Activated gamma-delta T cell (primary cell): ENCODE measurements around the gene SHISA9.

Source experiments
- DNase-seq: peaks from one replicate; lab custom pipeline; 2025; lab: John Stamatoyannopoulos, UW

The SHISA9 gene

DNA sequence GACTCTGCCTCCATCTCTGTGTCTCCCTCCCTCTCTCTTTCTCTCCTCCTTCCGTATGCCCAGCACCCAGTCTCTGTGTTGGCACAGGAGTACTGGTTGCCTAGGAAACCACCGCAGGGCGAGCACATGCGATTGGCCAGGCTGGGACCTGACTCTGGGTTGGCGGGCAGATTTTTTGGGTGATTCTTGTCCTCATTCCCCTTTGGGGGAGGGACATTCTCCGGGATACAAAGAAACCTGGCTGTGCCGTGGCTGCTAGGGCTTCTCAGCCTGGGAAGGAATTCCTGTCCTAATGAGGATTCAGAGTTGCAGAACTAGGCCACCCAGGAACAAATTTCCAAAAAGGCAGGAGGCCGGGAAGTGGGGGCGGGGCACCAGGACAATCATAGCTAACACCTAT lies 168.9 kb downstream of the SHISA9 start:
- no peak for DNase-seq

DNA sequence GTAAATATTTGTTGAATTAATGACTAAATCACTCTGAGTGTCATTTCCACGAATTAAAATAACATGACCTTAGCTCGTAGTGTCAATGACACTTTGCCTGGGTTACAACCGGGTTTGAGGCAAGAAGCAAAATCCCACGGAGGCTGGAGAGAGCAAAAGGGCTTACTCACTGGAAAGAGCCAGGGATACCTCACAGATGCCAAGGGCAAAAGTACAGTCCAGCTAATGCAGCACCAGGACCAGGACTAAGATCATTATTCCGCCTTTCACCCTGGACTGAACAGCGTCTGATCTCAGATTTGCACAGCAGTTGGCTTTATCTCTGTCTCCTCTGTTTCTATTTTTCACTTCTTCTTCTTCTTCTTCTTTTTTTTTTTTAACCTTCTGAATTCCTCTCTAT lies 175.5 kb downstream of the SHISA9 start:
- DNase-seq: no peak

DNA sequence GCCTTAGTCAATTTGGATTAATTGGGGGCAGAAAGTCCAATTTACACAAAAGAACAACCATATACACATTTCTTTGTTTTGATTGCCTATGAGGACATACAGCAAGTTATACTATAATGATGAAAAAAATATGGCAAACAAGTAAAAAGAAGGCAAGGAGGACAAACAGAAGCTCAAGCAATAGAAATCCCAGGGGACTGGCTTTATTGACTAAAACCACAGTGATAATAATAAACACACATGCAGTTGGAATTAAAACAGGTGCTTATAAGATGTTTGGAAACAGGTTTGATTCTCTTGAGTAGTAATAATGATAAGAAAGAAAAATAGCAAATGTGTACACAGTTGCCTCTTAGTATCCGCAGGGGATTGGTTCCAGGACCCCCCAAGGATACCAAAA lies 176.4 kb downstream of the SHISA9 start:
- no peak for DNase-seq

DNA sequence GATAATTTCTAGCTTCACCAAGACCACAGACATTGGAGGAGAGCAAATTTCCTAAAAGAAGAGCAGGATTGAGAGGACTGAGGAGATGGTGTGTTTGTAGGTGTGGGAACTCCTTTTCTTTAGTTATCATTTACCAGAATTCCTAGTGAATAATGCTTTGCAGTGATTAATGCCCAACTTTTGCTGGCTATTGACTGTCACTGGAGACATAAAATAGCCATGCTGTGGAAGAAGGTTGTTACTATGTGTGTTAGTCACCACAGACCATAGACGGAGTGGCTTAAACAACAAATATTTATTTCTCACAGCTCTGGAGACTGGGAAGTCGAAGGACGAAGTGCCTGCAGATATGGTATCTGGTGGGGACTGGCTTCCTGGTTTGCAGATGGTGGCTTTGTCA lies 179.1 kb downstream of the SHISA9 start:
- DNase-seq: no peak

DNA sequence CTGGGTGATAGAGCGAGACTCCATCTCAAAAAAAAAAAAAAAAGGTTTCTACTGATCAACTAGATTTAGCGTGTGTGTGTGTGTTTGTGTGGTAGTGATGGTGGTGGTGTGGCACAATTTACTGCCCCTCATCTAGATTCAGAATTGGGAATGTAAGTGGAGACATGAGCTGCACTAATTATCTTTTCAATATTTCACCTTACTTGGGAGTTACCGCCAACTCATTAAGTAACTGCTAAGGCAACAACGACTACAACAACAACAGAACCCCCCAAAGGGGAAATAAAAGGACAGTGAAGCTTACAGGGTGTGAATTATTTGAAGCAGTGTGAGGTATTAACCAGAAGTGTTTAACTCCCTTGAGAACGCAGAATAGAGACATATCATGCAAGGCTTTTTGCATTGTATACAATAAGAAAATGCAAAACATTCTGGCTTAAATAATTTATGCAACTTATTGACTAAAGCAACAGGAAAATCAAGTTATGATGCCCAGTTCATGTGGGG lies 180.5 kb downstream of the SHISA9 start:
- DNase-seq: no peak

DNA sequence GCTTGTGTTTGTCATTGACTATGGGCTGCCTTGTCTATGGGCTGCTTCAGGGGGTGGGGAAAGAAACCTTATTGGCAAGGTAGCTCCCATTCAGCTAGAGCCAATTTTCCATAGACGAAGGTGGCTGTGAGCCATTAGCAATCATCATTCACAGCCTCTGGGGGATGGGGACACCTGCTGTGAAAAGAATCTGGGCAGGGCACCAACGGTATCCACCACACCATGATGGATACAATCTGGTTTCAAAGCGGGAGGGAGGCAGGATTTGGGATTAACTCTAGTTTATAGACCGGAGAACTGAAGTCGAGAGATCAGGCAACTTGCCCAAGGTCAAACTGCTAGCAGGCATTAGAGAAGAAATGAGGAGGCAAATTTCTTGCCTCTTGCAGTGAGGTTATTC lies 182.3 kb downstream of the SHISA9 start:
- no peak for DNase-seq

DNA sequence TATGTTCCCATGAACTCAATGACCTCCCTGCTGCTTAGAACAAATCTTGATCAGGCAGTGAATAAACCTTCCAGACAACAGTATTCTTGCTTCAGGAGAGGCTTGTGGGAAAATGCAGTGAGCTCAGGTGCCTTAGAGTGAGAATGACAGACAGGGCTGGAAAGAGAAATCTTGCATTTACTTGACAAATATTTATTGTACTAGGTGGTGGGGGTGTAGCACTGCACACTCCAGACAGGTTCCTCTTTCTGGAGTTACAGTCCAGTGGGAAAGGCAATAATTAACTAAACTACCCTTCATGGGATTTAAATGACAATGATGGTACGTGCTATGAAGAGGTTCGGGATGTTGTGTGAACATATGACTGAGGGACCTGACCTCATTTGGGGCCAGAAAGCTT lies 182.9 kb downstream of the SHISA9 start:
- no peak for DNase-seq

DNA sequence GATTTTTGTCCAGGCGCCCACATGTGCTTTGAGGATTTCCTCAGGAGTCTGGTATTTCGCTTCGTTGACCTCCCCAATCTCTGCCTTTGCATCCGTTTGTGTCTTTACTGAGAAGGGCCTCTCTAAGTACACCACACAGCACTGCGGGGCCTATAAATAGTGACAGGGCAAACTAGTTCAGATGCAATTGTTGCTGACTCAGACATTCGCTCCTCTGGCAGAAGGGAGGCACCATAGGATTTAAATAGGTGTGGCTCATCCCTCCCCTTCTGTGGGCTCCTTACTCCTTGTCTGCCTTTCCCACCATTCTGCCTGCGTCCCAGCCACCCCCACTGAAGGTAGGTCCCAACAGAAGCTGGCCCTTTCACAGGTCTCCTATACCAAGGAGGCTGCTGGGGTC lies 192.3 kb downstream of the SHISA9 start:
- DNase-seq: no peak

DNA sequence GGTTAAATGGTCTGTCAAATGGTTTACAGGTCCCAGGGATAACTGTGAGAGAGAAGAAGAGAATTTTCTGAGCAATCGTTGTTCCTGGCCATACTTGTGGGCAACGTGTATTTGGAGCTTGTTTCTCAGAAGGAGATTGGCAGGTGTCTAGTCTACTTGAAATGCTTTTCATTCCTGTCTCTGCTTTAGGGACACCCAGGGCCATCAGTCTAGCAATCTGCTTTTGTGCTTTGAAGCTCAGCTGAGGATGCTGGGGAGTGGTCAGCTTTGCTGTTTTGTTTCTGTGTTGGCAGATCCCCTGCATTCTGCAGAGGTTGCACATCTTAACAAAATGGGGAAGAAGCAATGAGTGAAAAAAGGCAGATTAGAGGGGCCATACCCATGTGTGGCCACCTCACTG lies 193.7 kb downstream of the SHISA9 start:
- no peak for DNase-seq

DNA sequence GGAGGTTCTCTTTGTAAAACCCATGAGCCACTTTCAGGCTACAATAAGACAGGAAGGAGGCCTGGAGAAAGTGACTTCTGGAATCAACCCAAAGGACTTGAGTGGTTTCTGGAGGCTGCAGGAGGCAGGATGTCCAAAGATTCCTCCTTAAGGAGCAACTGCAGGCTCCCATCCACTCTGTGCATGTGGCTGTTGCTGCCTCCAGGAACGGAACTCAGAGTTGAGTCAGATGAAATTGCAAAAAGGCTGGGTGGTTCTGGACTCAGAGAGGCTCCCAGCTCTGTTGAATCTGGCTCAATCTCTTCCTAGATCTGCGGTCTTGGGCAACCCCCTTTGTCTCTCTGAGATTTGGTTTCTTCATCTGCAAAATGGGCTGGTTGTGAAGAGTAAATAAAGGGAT lies 197.1 kb downstream of the SHISA9 start:
- no peak for DNase-seq

DNA sequence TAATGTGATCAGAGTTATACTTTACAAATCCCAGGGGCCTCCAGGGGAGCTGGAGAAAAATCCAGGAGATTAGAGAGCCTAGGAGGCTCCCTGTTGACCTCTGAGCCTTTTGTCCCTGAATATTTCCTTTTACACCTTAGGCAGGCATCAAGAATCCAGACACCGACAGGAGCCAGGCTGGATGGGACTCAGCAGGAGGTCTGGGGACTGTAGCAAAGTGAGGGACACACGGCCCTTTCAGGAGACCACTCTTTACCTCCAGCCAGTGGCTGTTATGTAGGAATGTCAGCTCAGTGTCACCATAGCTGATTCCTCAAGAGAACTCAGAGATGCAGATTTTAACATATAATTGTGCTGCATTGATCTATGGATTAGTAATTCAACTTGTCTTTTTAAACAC lies 198.4 kb downstream of the SHISA9 start:
- DNase-seq: no peak

DNA sequence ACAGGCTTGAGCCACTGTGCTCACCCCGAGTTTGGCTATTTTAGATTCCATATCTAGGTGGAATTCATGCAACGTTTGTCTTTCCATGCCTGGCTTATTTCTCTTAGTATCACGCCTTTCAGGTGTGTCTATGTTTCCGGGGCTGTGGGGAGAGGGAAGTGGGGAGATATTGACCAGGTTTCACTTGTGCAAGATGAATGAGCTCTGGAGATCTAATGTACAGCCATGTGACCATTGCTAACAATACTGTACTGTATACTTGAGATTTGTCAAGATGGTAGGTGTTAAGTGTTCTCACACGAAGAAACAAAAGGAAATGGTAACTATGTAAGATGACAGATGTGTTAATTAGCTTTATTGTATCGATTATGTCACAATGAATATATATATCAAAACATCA lies 199.6 kb downstream of the SHISA9 start:
- no peak for DNase-seq

DNA sequence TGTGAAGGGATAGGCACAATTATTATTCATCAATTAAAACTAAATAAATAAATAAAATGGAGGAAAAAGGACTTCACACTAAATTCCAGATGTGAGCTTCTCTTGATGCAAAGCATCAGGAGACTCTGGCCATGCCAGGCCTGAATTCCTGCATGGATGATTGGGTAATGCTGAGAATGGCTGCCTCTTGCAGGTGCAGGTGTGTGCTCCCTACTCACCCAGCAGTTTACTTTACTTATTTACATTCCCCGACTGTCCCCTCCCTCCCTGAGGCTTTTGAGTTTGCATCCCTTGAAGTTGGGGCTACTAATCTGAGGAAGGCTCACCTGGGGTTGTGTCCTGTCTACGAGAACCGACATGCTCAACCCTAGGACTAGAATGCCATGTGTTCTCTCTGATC lies 200.4 kb downstream of the SHISA9 start:
- no peak for DNase-seq

DNA sequence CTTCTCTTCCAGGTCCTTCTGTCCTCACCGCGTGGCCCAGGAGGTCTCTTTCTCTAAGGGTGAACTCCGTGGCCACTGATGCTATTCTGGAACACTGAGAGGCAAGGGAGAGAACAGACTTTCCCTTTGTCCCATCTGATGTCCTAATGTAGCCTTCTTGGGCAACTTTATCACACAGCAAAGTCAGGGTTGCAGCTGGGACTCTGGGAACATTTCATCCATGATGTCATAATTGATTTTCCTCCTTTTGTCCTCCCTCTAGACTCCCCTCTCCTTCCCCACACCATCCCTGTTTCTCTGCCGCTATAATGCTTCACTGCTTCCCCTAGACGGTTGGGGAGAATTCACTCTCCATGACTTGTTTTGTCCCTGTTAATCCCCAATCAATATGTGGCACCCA lies 201.0 kb downstream of the SHISA9 start:
- no peak for DNase-seq

DNA sequence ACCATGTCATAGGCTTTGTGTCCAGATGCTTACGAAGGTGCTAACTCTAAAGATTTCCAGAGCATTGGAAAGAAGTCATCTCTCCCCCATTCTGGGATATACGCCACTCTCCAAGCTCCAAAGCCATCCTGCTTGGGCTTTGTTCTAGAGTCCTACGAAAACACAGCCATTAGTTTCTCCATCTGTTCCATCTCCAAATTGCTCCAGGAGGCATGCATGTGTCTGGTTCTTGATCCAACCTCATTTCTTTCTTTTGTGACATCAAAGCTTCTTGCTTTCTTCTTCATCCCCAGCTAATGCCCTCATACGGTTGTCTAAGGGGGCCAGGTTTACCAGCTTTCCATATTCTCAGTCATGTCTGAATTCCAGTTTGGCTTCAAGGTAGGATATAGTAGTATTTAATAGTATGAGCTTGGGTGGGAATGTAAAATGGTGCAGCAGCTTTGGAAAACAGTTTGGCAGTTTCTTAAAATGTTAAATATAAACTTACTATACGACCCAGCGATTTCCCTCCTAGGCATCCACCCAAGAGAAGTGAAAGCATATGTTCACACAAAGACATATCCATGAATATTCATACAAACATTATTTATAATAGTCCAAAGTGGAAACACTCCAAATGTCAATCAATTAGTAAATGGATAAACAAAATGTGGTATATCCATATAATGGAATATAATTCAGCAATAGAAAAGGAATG lies 202.6 kb downstream of the SHISA9 start:
- DNase-seq: no peak

DNA sequence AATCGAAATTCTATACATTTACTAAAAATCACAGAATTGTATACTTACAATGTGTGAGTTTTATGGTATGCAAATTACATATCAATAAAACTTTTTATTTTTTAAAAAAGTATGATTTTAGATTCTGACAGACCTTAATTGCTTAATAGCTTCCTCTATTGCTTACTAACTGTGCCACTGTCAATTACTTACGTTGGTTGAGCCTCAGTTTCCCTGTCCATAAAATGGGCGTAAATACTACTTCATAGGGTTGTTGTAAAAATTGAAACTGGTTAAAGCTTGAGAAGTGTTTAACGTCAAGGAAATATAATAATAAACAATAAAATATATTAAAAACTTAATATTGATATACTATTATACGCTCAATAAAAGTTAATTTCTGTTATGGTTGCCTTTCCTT lies 203.4 kb downstream of the SHISA9 start:
- no peak for DNase-seq

DNA sequence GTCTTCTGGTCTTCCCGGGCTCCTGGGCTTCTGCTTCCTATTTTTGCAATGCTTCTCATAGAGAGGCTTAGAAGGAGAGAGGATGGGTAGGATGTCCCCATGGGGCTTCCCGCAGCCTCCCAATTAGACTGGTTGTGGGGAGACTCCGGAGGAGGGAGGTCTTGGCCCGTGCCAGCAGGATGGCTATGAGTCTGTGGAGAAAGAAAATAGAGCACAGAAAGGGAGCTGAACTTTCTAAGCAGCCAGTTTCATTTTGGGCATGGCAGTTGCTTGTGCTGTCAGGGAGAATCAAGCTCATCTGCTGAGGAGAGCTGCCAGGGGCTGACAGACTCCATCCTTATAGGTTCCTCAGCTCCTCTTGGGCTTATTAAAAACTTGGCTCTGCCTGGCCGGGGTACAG lies 204.0 kb downstream of the SHISA9 start:
- no peak for DNase-seq

DNA sequence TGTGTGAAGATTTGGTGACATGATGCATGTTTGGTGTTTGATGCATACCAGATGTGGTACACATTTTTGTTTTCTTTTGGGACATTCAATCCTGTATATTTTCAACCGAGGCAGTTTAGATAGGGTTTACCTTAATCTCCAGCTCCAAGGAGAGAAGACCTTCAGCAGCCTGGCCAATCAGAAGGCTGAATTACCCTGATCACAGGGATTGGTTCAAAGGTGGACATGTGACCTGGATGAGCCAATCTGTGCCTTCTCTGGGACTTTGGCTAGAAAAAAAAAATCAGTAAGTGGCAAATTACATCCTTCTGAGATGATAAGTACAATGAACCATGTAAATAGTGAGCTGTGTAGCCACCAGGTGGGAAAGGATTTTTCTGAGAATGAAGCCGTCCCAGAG lies 205.1 kb downstream of the SHISA9 start:
- DNase-seq: no peak

DNA sequence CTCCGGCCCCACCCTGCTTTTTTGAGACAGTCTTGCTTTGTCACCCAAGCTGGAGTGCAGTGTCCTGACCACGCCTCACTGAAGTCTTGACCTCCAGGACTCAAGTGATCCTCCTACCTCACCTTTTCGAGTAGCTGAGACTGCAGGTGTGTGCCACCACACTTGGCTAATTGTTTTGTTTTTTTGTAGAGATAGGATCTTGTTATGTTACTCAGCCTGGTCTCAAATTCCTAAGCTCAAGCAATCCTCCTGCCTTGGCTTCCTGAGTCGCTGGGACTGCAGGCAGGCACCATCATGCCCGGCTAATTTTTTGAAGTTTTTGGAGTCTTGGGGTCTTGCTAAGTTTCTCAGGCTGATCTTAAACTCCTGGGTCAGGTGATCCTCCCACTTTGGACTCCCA lies 206.7 kb downstream of the SHISA9 start:
- no peak for DNase-seq

DNA sequence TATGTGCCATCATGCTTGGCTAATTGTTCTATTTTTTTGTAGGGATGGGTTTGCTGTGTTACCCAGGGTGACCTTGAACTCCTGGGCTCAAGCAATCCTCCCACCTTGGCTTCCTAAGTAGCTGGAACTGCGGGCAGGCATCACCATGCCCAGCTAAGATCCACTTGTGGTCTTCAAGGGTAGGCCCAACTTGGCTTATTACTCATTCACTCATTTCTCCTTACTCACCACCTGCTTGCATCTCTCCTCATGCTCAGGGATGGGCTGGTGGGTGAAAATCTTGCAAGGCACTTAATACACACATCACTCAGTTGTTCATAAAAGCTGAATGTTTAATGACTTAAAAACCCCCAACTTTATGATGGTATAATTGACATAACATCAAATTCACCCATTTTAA lies 207.8 kb downstream of the SHISA9 start:
- DNase-seq: no peak

DNA sequence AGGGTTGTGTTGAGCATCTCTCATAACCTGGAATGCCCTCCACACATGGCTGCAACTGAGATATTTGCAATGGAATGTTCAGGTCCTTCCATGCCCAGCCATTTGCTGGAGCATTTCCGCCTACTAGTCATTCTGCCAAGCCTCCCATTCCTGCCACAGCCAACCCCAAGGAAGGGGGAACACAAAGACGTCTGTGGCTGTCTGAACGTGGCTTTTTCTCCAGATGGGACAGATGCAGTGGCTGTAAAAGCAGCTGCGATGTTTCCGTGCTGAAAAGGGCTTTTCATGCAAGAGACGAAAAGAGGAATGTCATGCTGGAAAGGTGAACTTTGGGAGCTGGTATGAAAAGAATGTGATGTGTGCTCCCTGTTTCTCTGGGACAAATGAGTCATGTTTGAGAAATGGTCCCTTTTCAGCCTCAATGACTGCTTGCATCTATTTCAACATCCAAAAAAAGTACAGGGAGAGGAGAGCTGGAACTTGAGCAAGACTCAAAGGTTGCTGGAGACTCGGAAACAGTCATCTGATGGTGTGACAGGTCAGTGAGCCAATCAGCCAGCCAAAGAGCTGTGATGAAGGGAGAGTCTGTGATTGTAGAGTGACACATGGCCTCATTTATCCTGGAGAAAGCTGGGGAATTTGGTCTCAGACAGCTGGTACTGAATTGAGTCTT lies 208.9 kb downstream of the SHISA9 start:
- no peak for DNase-seq

DNA sequence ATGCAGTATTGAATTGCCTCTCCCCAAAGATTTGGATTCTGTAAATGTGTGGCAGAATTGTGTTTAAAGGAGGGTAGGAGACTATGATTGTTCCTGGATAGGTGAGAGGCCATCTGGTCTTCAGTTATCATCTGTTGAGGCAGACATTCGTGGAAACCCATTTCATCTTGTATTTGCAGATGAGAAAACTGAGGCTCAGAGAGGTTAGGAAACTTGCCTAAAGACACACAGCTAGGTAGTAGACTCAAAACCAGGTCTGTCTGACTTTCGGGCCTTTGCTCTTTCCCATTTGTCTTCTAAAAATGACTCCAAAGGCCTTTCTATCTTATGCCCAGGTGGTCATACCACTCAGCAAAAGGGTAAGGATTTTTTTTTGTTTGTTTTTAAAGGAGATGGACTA lies 210.3 kb downstream of the SHISA9 start:
- DNase-seq: no peak

DNA sequence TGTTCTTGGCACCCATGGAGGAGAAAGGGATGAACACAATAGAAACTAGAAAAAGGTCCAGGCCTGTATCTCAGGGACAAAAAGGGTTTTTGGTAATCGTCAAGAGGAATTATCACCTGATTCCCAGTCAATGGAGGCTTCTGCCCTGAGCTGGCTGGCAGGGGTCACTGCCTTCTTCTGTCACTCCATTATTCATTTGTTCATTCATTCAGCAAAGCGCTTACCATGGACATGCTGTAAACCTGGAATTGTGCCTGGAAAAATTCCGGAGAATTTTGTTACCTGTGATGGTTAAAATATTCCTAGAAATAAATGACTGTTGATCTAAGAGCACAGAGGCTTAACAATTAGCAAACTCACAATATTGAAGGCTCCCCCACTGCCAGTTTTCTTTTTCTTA lies 212.3 kb downstream of the SHISA9 start:
- DNase-seq: no peak

DNA sequence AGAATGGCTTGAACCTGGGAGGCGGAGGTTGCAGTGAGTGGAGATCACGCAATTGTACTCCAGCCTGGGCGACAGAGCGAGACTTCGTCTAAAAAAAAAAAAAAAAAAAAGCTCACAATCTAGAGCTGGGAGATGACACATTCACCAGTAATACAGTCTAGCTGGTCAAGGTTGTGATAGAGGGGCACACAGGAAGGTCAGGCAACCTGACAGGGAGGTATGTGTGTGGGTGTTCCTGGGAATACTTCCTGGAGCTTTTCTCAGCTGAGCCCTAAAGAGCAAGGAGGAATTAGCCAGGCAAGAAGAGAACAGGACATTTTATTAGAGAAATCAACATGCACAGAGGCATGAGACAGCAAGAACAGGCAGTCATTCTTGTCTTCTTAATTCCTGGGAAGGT lies 216.7 kb downstream of the SHISA9 start:
- DNase-seq: no peak
